Measurements from ENCODE around the gene HEYL. TPM values are rescaled to one million over a fixed set of nuclear protein-coding genes. Genes with fewer than 3 reads are reported as not detected.

The HEYL gene
- total RNA-seq, 4 donors from 2014 or later, result 0.78 to 3.3 (median 2.4) TPM

- no peak for TF ChIP-seq CTCF (IDR thresholded peaks at IDR 0.05 in 4 of 5, conservative IDR thresholded peaks at IDR 0.05 in 1 of 5)
- no peak for TF ChIP-seq POLR2A (IDR thresholded peaks at IDR 0.05)
- H3K4me3 ChIP-seq, result no peak overlapping the region
- peaks cover 0 to 12% of the 10 kb centered on the region in 2 donors for H3K36me3 ChIP-seq
- ATAC-seq, result no peak
- peaks cover 22 to 32% of the 10 kb centered on the region in 2 donors for H3K4me1 ChIP-seq
- H3K27me3 ChIP-seq, result no peaks in the 10 kb centered on the region
- intact Hi-C loops (cut with DNase I; ENCODE audit: low total_unique reads), result no loop called here
- in situ Hi-C loops (cut with MboI; ENCODE audit: low sequenced_read_pairs in 4 of 4), result loop anchor here in 2 of 4 donors (10.0 kb wide), 1 partner anchor 51 kb away; no protein-coding TSS in a partner anchor
- H3K9me3 ChIP-seq, result no peaks in the 10 kb centered on the region
- peak overlapping the region; percentile 38 to 85 (median 78) for H3K27ac ChIP-seq
- no peak for DNase-seq
These were observed 16.3 kb upstream of the HEYL start for GRCh38 chr1:39655578-39656268.

GRCh38 chr1:39654291-39654690 lies 14.8 kb upstream of the HEYL start:
- DNase-seq, result peak; percentile 57 to 82
- intact Hi-C loops (cut with DNase I; ENCODE audit: low total_unique reads) (loop anchor here (1.0 kb wide), 1 partner anchor 40 kb away; no protein-coding TSS in a partner anchor), in situ Hi-C loops (cut with MboI; ENCODE audit: low sequenced_read_pairs in 4 of 4) (loop anchor here (5.0 to 10.0 kb wide), 4 partner anchors 47 to 68 kb away; no protein-coding TSS in a partner anchor)
- Histone ChIP-seq H3K9me3 (no peaks in the 10 kb centered on the region), H3K27ac (peak overlapping the region; percentile 76 to 85 (median 80)), H3K36me3 (peaks cover 0 to 6% of the 10 kb centered on the region in 2 donors), H3K4me3 (no peak overlapping the region), H3K4me1 (peaks cover 22 to 32% of the 10 kb centered on the region in 2 donors), H3K27me3 (no peaks in the 10 kb centered on the region)
- peak; percentile 74 to 75 for ATAC-seq
- TF ChIP-seq CTCF (IDR thresholded peaks at IDR 0.05 in 4 of 5, conservative IDR thresholded peaks at IDR 0.05 in 1 of 5) (no peak), POLR2A (IDR thresholded peaks at IDR 0.05) (no peak)

- peak; percentile 90 to 96 for DNase-seq
- H3K27me3 ChIP-seq, result no peaks in the 10 kb centered on the region
- ATAC-seq, result peak; percentile 94 to 95
- H3K4me3 ChIP-seq, result no peak overlapping the region
- H3K27ac ChIP-seq, result peak overlapping the region; percentile 76 to 85 (median 80)
- peaks cover 22 to 32% of the 10 kb centered on the region in 2 donors for H3K4me1 ChIP-seq
- peak; percentile 94 to 96 (median 96) for TF ChIP-seq CTCF (IDR thresholded peaks at IDR 0.05 in 4 of 5, conservative IDR thresholded peaks at IDR 0.05 in 1 of 5)
- TF ChIP-seq POLR2A (IDR thresholded peaks at IDR 0.05), result no peak
- H3K36me3 ChIP-seq, result no peaks in the 10 kb centered on the region
- in situ Hi-C loops (cut with MboI; ENCODE audit: low sequenced_read_pairs in 4 of 4) (loop anchor here (5.0 to 10.0 kb wide), 4 partner anchors 46 to 69 kb away; no protein-coding TSS in a partner anchor), intact Hi-C loops (cut with DNase I; ENCODE audit: low total_unique reads) (loop anchor here (1.0 kb wide), 4 partner anchors 41 to 77 kb away; partner anchors contain the start of gene PABPC4)
- H3K9me3 ChIP-seq, result no peaks in the 10 kb centered on the region
These were observed 14.1 kb upstream of the HEYL start for GRCh38 chr1:39653546-39654031.

GRCh38 chr1:39652554-39652953 lies 13.1 kb upstream of the HEYL start:
- H3K4me1 ChIP-seq, result peaks cover 22 to 36% of the 10 kb centered on the region in 2 donors
- intact Hi-C loops (cut with DNase I; ENCODE audit: low total_unique reads), result no loop called here
- no peak for TF ChIP-seq CTCF (IDR thresholded peaks at IDR 0.05 in 4 of 5, conservative IDR thresholded peaks at IDR 0.05 in 1 of 5)
- TF ChIP-seq POLR2A (IDR thresholded peaks at IDR 0.05), result no peak
- in situ Hi-C loops (cut with MboI; ENCODE audit: low sequenced_read_pairs in 4 of 4), result loop anchor here (5.0 to 10.0 kb wide), 4 partner anchors 45 to 70 kb away; no protein-coding TSS in a partner anchor
- peak overlapping the region; percentile 76 to 85 (median 80) for H3K27ac ChIP-seq
- ATAC-seq (no peak), DNase-seq (no peak)
- no peaks in the 10 kb centered on the region for H3K27me3 ChIP-seq
- H3K9me3 ChIP-seq, result no peaks in the 10 kb centered on the region
- no peak overlapping the region for H3K4me3 ChIP-seq
- H3K36me3 ChIP-seq, result no peaks in the 10 kb centered on the region
